HG03060 (cell line): ENCODE measurements around the gene EFNA5.
"Not testable (repeated sequence)": the region's sequence is repeated elsewhere in the genome, so short reads cannot be mapped to it uniquely, and the experiment has no call there.

Experiments used
- ATAC-seq: cut with Tn5 transposase; IDR thresholded peaks from one replicate; pipeline ENCODE4 v1.9.1; 2021; ENCODE audit warnings: low read depth, moderate number of reproducible peaks; ENCODE audit not compliant: unreplicated experiment

The EFNA5 gene

DNA sequence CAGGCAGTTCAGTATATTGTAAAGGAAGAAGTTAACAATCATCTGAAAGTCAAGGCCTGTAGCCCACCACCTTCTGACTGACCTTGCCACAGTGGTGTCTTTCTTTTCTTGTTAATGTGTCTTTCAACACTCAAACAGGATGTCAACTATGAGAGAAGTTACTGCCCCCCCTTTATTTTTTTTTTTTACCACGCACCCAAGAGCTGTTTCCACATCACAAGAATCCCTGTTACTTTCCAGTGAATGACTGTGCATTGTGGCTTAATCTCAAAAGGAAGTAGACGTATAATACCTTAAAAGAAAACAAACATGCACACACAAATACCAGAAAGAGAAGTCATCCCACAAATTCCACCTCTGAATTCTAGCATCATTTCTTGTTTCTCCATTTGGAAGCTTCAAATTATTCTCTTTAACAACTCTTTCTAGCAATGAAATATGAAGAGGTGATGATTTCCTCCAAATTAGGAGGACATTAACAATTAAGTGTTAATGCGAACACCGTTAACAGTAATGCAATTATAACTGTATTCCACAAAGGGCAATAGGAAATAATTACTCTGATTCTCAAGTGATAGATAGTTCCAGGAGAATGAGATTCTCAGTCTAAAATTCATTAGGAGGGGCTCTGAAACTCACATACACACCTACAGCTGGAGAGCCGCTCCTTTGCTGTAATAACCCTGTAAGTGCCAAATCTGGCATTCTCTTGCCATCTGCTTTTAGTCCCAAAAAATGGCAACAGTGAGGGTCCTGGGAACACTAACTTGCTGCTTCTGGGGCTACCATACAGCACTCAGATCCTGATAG lies 201.0 kb downstream of the EFNA5 start:
- ATAC-seq: no peak

DNA sequence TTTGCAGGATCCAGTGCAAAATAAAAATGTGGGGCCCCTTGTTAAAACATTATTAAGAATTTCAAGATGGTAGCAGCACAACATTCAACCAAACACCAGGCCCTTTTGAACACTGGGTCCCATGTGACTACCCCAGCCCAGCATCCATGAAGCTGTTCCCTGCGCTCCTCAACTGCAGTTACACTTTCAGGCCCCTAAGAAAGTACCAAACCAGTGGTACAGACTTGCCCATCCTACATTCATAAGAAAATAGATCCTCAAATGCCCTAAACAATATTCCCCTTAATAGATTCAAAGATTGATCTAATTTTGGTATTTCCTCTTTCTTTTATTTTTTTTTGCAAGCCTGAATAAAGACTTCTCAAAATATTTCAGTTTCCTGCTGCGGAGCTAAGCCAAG lies 201.7 kb downstream of the EFNA5 start:
- ATAC-seq: no peak

DNA sequence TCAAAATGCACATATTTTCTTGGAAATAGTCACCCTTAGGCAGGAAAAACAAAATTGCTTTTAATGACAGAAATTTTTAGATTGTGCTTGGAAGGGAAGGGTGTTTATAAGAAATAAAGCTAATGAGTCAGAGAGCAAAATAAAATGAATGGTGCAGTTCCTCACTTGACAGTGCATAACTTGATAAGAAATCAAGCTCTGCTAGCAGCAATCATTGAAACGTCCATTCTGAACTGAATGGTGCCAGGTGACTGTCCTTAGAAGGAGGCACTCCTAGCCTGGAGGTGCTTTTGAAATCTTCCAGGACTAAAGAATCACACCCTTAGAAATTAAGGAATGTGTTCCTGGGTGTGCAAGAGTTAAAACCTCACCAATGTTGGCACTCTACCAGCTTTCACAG lies 202.5 kb downstream of the EFNA5 start:
- ATAC-seq: no peak

DNA sequence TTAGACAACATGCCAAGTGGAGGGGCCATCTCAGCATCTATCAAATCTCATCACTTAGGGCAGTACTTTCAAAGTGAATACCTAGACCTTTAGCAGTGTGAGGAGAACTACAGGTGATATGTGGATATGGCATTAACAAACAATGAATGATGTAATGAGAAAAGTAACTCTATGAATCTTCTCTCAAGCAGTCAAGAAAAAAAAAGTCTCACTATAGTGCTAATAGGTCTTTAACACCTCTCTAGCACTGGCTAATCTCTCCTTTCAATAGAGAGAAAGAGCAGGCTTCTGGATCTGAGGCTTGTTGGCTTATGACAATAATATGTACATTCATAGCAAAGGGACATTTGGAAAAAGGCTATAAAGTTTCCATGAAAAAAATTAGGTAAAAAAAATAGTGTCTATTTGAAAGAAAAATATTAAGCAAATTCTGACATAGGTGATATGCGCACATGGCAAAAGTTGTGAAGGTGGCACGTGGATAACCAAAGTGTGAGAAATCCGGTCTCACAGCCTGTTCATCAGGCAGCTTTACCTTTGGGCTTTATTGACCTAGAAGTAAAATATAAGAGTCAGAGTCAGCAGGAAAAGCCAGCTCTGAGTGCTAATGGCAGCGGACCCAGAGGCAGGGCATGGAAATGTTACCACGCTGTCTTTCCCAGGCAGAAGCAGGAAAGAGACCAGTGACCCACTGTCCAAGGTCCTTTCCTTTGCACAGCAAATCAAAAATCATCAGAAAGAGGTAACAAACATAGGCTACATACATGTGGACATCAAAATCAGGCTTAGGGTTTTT lies 203.4 kb downstream of the EFNA5 start:
- no peak for ATAC-seq

DNA sequence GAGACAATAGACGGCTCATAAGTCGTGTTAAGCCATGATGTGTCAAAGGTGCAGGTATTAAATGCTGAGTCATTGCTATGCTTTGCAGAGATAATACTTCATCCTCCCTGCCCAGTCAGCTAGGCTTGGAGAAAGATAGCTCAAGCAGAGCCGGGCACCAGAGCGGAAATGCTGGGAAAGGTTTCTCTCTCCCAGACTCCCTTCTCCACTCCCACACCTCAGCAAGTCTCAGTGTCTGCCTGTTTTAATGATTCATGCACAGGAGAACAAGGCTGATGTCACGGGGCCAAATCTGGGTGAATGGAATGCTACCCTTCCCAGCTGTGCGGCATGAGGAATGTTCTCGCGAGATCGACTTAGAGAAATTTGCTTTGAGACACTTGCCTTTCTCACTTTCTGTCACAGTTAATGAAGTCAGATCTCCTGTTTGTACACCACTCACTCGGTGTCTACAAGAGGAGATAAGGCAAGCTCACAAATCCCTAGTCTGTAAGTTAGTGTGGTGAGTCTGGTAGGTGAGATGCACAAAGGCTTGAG lies 204.4 kb downstream of the EFNA5 start:
- no peak for ATAC-seq

DNA sequence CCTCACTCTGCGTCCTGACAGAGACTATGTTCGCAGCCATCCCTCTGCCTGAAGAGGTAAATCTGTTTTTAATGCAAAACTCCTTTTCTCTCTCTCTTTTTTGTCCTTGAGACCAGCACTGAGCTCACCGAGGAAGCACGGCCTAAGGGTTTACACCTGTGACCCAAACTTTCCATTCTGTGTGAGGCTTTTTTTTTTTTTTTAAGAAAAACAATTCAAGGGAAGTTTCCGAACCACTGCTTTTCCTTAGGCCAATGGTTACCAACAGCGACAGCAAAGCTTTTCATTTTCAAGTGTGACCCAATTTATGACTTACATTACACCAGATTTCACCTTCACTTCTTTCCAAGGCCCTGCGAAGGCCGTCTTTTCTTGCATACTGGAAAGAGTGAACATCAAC lies 205.9 kb downstream of the EFNA5 start:
- no peak for ATAC-seq

DNA sequence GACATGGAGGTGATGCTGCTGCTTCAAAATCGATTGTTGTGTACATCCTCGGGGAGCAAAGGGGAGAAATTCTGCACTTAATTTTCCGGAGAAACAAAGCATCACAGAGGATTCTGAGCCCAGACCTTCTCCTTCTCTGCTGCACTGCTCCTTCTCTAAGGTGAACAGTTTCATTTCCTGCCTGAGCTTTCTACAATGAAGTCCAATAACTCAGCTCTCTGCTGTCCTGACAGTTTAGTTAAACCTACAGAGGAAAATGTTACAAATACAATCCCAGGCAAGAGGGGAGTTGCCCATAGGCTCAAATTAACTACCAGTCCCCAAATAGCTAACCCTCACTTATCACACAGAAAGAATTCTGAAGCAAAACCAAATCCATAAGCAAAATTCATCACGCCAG lies 206.3 kb downstream of the EFNA5 start:
- ATAC-seq: no peak

DNA sequence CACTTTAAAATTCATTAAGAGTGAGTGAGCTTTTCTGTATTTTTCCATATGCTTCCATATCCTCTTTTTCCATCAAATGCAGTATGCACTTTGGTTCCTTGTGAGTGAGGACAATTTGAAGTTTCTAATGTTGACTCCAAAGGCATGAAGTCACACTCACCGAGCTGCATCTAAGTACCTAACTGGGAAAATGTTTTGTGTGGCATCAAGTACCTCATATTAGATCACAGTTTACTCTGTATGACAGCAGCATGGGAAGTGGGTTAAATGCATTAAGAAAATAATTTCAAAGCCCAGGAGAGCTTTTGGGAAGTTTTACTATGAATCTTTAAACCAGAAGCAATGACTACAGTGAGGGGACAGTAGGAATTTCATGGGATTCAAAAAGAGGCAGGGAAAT lies 207.0 kb downstream of the EFNA5 start:
- no peak for ATAC-seq

DNA sequence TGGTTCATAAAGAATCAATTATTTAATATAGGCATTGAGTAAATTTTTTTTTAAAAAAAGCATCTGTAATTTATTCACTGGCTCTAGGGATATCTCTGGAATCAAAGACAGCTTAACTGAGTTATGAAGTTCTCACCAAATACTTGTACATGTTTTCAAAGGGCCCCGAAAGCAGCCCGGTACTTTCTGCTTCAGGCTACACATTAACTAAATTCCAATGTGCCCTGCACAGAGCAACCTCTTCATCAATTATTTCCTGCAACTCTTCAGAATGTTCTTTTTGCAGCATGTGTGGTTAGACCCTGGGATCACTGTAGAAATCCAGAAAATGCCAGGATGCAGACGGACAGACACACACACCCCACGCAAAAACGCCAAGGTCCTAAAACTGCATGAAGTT lies 209.0 kb downstream of the EFNA5 start:
- no peak for ATAC-seq

DNA sequence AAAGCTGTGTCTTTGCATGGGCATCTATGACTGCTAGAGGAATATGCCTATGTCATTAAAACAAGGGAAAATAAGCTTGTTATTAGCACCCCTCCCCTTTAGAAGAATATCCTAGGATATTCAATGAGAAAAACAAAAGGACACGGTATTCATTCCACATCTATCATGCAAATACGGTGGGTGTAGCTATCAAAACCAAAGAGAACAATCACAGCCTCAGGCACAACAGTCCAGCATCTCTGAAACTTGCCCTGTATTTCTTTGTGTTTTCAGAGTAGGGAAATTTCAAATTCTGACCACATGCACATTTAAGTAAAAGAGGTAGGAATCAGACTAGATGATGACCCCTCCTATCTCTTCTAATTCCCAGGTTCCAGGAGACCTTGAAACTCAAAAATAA lies 209.9 kb downstream of the EFNA5 start:
- no peak for ATAC-seq

DNA sequence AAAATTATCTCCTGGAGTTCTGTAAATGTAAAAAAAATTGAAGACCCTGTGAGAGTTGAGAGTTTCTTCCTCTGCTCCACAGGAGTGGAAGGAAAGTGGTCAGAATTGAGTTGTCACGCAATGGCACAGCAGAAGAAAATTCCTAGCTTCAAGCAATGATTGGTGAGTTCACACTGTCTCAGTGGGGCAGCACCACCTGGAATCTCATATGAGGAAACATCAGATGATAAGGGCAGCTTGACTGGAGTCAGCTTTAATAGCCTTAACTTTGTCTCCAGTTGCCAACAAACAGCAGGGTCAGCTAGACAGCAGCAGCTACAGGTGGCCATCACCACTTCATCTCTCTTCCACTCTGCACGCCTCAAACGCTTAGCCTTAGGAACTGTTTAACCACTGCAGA lies 211.1 kb downstream of the EFNA5 start:
- no peak for ATAC-seq

DNA sequence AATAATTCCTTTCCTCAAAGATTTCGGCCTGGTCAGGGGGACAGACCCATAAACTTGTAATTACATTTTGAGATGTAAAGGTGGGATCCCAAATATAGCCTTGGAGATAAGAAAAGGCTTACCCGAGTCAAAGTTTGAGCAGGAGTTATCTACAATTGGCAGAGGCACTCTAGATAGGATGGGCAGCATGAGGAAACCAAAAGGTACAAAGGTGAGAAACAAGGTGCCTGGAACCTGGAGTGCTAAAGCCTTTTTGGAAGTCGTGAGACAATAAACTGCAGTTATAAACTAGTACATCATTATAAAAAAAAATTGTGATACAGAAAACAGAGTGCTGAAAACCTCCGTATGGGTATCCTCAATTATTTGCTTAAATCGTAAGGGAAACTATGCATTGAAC lies 212.4 kb downstream of the EFNA5 start:
- ATAC-seq: no peak

DNA sequence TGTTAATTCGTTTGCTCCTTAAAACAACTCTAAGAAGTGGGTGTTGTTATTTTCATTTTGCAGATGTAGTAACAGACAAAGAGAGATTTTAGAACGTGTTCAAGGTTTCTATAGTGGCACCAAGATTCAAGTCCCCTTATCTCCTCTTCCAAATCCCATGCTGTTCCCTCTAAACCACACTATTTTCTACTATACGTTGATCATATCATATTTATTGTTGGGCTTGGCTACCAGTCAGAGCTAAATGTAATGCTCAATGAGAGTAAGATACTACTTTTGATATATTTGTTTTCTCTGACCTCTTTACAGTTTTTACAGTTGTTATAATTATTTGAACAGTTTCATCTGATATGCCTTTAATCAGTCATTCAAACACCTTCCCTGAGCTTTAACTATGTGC lies 212.9 kb downstream of the EFNA5 start:
- ATAC-seq: no peak

DNA sequence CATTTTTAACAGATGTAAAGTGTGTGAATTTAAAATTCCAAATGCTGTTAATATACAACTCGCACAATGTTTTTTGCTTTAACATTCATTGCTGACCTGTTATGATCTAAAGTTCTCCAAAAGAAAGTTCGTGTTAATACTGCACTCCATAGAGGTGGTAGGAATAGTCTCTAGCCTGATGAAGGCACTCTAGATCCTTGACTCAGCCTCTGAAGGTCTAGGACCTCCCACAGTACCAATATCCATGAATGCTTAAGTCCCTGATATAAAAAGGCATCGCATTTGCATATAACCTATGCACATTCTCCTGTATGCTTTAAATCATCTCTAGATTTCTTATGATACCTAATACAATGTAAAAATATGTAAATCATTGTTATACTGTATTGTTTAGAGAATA lies 213.6 kb downstream of the EFNA5 start:
- no peak for ATAC-seq

DNA sequence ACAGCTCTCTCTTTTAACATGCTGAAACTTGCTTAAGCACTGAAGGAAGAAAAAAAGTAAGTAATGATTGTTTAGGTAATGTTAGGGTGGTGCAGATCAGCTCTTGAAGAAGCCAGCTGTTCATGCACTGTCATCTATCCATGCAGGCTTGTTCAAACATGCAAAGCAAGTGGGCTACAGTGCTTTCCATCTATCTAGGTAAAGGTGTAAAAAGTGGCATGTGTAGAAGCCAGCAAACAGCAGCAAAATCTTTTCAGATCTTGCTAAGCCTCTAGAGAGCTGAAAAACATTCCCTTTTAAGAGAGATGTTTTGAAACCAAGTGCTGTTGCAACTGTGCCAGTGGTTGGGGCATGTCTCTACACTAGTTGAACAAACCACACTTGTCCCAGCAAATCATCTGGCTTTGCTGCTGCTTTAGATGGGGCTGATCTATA lies 214.4 kb downstream of the EFNA5 start:
- ATAC-seq: no peak

DNA sequence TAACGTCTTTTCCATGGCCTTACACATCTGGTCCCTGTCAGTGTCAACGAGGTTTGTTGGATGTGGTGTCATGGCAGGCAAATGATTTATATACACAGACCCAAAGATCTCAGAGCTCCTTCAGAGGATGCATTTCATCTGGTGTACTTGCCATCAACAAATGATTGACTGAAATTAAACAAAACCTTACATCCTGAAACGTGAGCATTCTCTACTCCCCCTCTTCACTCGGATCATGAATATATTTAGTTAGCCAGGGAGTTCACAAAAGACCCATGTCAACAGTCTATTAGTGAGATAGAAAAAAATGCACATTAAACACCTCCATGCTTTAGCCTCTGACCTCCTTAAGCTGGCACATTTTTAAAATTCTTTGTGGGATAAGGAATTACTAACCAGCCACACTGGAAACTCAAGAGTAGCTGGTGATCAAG lies 215.6 kb downstream of the EFNA5 start:
- no peak for ATAC-seq

DNA sequence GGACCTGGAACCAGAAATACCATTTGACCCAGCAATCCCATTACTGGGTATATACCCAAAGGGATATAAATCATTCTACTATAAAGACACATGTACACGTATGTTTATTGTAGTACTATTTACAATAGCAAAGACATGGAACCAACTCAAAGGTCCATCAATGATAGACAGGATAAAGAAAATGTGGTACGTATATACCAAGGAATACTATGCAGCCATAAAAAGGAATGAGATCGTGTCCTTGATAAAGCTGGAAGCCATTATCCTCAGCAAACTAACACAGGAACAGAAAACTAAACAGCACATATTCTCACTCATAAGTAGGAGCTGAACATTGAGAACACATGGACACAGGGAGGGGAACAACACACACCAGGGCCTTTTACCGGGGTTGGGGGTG lies 218.9 kb downstream of the EFNA5 start:
- not testable (repeated sequence) for ATAC-seq

DNA sequence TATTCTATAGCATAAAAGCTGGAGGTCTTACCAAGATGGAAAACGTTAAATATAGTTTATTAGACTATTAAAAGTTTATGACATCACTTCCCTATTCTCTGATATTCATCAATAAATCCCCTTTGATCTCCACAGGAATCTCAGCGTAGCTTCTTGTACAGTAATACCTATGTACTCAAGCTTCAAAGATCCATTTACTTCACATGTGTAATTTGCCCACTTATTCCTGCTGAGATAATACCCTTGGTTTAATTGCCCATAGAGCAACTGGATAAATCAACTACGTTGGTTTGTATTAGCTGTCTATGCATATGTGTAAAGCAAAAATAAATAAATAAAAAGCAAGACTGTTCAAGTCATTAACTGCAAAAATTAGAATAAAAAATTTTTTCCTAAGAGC lies 219.7 kb downstream of the EFNA5 start:
- no peak for ATAC-seq

DNA sequence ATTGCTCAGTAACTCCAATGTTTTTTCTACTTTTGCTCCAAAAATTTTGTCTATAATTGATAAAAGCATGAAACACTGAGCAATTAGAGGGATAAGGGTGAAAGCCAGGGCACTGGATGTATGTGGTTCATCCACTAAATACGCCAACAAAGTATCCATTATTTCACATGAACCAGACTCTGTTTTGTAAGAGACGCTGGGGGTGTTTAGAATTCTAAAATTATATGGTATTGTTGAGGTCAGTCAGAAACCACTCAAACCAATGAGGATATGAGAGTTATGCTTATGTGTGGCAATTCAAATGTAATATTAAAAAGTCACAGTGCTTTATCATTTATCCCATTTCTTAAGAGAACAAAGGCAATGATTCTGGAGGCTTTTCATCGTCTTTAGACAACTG lies 220.2 kb downstream of the EFNA5 start:
- ATAC-seq: no peak

DNA sequence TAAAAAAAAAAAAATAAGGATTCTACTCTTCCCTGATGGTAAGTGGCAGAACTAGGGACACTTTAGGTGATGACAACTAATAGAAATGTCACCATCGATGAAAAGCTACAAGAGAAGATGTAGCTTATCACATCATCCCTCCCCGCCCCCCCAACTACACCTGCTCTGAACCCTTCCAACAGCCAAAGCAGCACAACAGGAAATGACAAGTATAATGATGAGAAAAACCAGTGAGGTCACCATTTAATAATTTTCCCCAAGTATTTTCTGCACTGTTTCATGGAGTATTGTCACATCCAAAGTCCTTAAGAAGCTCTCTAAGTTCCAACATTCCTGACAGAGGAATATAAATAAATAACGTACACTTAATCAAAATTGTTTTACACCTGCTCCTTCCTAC lies 221.4 kb downstream of the EFNA5 start:
- no peak for ATAC-seq

DNA sequence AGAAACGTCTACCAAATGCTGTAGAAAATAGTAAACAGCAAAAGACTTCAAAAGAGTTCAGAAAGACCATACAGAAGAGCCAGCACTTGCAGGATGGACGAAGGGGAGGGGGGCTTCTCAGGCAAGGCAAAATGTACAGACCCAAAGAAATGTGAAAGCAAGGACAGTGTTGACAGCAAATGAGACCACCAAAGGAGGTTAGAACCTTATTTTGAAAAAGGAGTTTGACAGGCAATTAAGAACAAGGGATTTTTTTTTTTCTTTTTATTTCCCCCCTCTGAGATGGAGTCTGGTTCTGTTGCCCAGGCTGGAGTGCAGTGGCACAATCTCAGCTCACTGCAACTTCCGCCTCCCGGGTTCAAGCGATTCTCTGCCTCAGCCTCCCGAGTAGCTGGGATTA lies 223.2 kb downstream of the EFNA5 start:
- ATAC-seq: no peak

DNA sequence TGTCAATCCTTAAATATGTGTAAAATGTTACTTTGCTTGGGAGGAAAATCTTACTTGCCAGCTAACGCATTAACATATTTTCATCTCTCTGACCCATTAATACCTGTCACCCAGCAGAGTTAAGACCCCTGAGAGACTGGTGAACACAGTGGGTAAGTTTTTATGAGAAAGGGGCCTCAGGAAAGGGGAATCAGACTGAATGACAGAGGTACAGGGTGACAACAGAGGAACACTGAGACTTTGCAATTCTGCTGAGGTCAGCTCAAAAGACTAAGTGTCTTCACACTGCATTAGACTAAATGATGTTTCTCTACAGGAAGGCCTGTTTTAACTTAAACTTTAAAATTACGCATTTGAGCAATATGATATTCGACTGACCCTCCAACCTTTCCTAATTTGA lies 223.8 kb downstream of the EFNA5 start:
- ATAC-seq: no peak
